Upper lobe of left lung (tissue), 4 donors: ENCODE data around the gene ZNF26.
"Not testable (repeated sequence)": the region's sequence is repeated elsewhere in the genome, so short reads cannot be mapped to it uniquely, and the experiment has no call there.

Source experiments
- POLR2A ChIP-seq, 4 donors: fragments of 450-650 bp; IDR thresholded peaks; one replicate each; pipeline ENCODE4 v1.5.1; 2016 to 2017; ENCODE audit warnings: antibody characterized with exemption in 4 of 4, mild to moderate bottlenecking in 2 of 4
- POLR2AphosphoS5 ChIP-seq, 2 donors: sonication (generic); formaldehyde crosslinking; IDR thresholded peaks; one replicate each; pipeline ENCODE4 v1.5.1; 2017; ENCODE audit warnings: antibody characterized with exemption in 2 of 2
- TF ChIP-seq, protein P1 (sequence below), 6 experiments: fragments of 450-650 bp in 4 of 6; fragments of 200-600 bp in 2 of 6; sonication (generic) in 2 of 6; IDR thresholded peaks; one replicate each; pipeline ENCODE4 v1.5.1; 2016 to 2019; ENCODE audit warnings: antibody characterized with exemption in 6 of 6

GRCh38 chr12:132976870-132977269, 9.3 kb upstream of the ZNF26 start:
- TF ChIP-seq, protein P1, sequence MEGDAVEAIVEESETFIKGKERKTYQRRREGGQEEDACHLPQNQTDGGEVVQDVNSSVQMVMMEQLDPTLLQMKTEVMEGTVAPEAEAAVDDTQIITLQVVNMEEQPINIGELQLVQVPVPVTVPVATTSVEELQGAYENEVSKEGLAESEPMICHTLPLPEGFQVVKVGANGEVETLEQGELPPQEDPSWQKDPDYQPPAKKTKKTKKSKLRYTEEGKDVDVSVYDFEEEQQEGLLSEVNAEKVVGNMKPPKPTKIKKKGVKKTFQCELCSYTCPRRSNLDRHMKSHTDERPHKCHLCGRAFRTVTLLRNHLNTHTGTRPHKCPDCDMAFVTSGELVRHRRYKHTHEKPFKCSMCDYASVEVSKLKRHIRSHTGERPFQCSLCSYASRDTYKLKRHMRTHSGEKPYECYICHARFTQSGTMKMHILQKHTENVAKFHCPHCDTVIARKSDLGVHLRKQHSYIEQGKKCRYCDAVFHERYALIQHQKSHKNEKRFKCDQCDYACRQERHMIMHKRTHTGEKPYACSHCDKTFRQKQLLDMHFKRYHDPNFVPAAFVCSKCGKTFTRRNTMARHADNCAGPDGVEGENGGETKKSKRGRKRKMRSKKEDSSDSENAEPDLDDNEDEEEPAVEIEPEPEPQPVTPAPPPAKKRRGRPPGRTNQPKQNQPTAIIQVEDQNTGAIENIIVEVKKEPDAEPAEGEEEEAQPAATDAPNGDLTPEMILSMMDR (IDR thresholded peaks at IDR 0.05) = peak in 2 of 6 experiments; percentile 20 to 34
- TF ChIP-seq POLR2A, POLR2AphosphoS5 (IDR thresholded peaks at IDR 0.05): not testable (repeated sequence)
